Immature natural killer cell (primary cell): Measurements from ENCODE around the gene EEF1E1. TPM values are rescaled to one million over a fixed set of nuclear protein-coding genes. Genes with fewer than 3 reads are reported as not detected.
A peak's percentile ranks its signal among the peaks of the same experiment; 100 is the strongest.

Experiments
- DNase-seq, 3 donors: peaks; one replicate each; pipeline ENCODE4 v3.0.0; 2022; ENCODE audit warnings: mixed read lengths in 1 of 3
- H3K27ac Mint-ChIP-seq, 6 donors: one replicate each; pipeline ENCODE4 v1.8.0; 2020; ENCODE audit warnings: mixed read lengths in 6 of 6, mild to moderate bottlenecking in 5 of 6, inconsistent platforms in 4 of 6, moderate library complexity in 3 of 6
- H3K27me3 Mint-ChIP-seq, 3 donors: one replicate each; pipeline ENCODE4 v1.8.0; 2020 to 2021; ENCODE audit warnings: low read depth in 3 of 3, mild to moderate bottlenecking in 3 of 3, mixed read lengths in 3 of 3, moderate library complexity in 3 of 3, inconsistent platforms in 1 of 3
- H3K36me3 Mint-ChIP-seq, 3 donors: one replicate each; pipeline ENCODE4 v1.8.0; 2020; ENCODE audit warnings: mixed read lengths in 3 of 3, inconsistent platforms in 2 of 3, mild to moderate bottlenecking in 2 of 3
- H3K4me1 Mint-ChIP-seq, 2 donors: one replicate each; pipeline ENCODE4 v1.8.0; 2020; ENCODE audit warnings: inconsistent platforms in 2 of 2, mild to moderate bottlenecking in 2 of 2, mixed read lengths in 2 of 2, moderate library complexity in 1 of 2
- H3K4me3 Mint-ChIP-seq, 5 donors: one replicate each; pipeline ENCODE4 v1.8.0; 2020; ENCODE audit warnings: mild to moderate bottlenecking in 5 of 5, mixed read lengths in 5 of 5, inconsistent platforms in 3 of 5, moderate library complexity in 3 of 5
- H3K9me3 Mint-ChIP-seq, 6 donors: one replicate each; pipeline ENCODE4 v1.8.0; 2020; ENCODE audit warnings: mild to moderate bottlenecking in 6 of 6, mixed read lengths in 6 of 6, inconsistent platforms in 4 of 6, moderate library complexity in 3 of 6
- polyA plus RNA-seq, 3 donors: library from polyadenylated mRNA; unstranded; fragments of 300-500 nt; fragmentation: Illumina TruSeq; gene quantifications; one replicate each; pipeline ENCODE4 v1.2.3, GENCODE V29; 2021

Gene EEF1E1
- polyA plus RNA-seq, 3 donors from 2014 or later, result 34.2 to 94.0 (median 40.7) TPM

DNA sequence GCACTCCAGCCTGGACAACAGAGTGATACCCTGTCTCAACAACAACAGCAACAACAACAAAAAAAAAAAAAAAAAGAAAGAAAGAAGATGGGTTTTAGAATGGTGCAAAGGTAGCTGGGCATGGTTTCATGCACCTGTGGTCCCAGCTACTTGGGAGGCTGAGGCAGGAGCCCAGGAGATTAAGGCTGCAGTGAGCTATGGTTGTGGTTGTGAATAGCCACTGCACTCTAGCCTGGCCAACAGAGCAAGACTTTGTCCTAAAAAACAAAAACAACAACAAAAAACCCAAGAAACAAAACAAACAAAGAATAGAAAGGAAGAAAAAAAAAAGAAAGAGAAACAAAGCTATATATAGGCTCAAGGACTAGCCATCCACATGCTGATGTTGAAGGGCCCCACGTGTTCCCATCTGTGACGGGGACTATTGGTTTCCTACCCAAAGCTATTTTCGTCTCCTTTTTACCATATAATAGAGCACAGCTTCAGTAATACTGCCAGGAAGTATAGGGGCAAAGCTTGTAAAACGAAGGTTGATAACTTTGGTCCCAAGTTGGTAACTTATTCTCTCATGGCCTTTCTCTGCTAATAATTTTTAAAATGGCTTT, 7.9 kb upstream of the EEF1E1 start:
- no peaks in the 10 kb centered on the region for H3K4me1 Mint-ChIP-seq
- no peak overlapping the region for H3K27ac Mint-ChIP-seq
- H3K4me3 Mint-ChIP-seq, result no peak overlapping the region
- H3K27me3 Mint-ChIP-seq, result peaks cover 7 to 24% (median 14%) of the 10 kb centered on the region in 3 donors
- no peaks in the 10 kb centered on the region for H3K9me3 Mint-ChIP-seq
- DNase-seq, result no peak
- no peaks in the 10 kb centered on the region for H3K36me3 Mint-ChIP-seq

DNA sequence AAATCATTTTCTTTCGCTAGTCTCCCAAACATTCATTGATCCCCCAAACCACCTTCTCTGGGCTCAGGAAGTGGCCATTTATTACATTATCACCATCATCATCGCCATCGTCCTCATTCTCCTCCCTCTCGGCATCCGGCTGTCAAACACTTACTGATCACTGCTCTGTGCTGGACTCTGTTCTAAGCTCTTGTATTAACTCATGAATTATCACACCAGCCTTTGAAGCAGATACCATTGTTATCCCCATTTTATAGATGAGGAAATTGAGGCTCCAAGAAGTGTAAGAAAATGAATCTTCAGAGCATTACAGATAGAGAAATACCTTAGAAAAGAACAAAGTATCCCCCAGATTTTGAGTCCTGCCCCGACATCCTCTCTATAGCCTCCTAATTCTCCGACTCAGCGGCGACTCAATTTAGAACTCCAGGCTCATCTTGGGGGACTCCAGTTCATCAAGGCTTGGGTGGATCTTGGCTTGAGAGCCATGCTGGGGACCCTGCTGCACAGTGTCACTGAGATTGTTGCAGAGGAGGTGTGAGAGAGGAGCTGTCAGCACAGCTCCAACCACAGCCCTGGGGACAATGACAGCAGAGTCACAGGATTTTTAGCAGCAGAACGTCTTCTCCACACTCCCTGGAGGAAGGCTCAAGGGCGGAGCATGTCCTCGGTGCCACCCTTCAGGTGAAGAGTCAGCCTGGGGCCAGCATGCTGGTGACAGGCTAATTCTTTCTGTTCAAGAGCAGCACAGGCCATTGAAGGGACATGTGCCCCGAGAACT, 6.6 kb upstream of the EEF1E1 start:
- Mint-ChIP-seq H3K27me3 (peaks cover 7 to 27% (median 13%) of the 10 kb centered on the region in 3 donors), H3K36me3 (no peaks in the 10 kb centered on the region), H3K27ac (no peak overlapping the region), H3K9me3 (no peaks in the 10 kb centered on the region), H3K4me3 (no peak overlapping the region), H3K4me1 (no peaks in the 10 kb centered on the region)
- DNase-seq, result no peak

DNA sequence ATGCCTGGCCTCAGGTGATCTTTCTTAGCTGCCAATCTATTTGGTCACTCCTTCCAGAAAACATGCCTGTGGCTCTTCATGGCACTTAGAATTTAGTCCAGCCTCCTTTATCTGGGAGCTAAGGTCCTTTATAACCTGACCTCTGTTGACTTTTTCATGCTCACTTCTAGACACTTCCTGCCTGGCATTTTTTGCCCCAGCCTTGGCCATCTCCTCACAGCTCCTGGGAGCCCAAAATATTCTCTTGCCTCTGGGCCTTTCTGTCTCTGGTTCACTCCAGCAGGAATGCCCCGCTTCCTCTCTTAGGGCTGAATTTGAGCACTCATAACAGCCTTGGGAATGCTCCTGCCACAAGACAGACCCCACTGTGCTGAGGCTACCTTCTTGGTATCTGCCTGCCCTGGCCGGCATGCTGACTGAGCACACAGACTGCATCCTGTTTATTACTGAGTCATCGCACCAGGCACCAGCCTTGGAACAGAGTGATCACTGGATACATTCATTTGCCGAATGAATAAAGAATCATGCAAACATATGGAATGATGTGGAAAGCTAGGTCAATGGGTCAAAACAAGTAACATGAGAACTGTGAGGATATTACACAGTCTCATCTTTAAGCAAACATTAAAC, 5.8 kb upstream of the EEF1E1 start:
- H3K27ac Mint-ChIP-seq, result no peak overlapping the region
- DNase-seq, result no peak
- no peaks in the 10 kb centered on the region for H3K9me3 Mint-ChIP-seq
- H3K4me1 Mint-ChIP-seq, result no peaks in the 10 kb centered on the region
- H3K27me3 Mint-ChIP-seq, result peaks cover 7 to 27% (median 12%) of the 10 kb centered on the region in 3 donors
- H3K36me3 Mint-ChIP-seq, result no peaks in the 10 kb centered on the region
- no peak overlapping the region for H3K4me3 Mint-ChIP-seq

DNA sequence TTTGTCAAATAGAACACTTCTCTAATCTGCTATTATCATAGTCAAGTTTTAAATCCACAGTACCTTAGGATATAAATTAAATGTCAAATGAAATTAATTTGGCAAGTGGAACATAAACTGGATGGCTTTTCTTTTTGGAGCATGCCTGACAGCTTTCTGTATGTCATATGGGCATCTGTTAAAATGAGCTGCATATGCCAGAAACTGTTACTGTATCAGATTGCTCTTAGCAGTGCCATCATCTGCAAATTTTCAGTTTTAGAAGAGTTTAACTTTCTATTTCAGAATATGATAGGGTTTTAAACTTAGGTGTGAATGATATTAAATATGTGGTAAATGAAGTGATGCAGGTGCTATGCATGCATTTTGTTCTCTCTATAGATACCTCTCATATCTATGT, 3.4 kb upstream of the EEF1E1 start:
- Mint-ChIP-seq H3K9me3 (no peaks in the 10 kb centered on the region), H3K27ac (no peak overlapping the region), H3K4me3 (no peak overlapping the region), H3K27me3 (peaks cover 11 to 27% (median 13%) of the 10 kb centered on the region in 3 donors), H3K4me1 (peaks cover 15 to 21% of the 10 kb centered on the region in 2 donors), H3K36me3 (no peaks in the 10 kb centered on the region)
- no peak for DNase-seq

DNA sequence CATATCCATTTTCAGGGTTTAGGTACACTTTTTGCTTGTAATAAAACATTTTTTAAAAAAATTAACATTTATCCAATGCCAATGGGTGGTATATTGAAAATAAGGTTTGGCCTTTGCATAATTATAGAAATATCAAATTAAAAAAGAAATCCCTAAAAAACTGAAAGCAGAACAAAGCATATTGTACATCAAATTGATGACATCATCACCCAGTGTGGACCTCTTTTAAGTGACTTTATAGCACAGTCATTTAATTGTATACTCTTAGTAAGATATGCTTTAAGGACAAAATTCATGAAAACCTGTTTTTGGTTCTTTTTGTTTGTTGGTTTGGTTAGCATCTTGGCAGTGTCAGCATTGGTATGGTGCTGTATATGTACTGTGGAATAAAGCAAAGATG, 1.4 kb upstream of the EEF1E1 start:
- Mint-ChIP-seq H3K27ac (no peak overlapping the region), H3K4me3 (no peak overlapping the region), H3K9me3 (no peaks in the 10 kb centered on the region), H3K4me1 (peaks cover 21 to 28% of the 10 kb centered on the region in 2 donors), H3K36me3 (peaks cover 0 to 5% (median 0%) of the 10 kb centered on the region in 3 donors), H3K27me3 (peaks cover 11 to 23% (median 13%) of the 10 kb centered on the region in 3 donors)
- no peak for DNase-seq

DNA sequence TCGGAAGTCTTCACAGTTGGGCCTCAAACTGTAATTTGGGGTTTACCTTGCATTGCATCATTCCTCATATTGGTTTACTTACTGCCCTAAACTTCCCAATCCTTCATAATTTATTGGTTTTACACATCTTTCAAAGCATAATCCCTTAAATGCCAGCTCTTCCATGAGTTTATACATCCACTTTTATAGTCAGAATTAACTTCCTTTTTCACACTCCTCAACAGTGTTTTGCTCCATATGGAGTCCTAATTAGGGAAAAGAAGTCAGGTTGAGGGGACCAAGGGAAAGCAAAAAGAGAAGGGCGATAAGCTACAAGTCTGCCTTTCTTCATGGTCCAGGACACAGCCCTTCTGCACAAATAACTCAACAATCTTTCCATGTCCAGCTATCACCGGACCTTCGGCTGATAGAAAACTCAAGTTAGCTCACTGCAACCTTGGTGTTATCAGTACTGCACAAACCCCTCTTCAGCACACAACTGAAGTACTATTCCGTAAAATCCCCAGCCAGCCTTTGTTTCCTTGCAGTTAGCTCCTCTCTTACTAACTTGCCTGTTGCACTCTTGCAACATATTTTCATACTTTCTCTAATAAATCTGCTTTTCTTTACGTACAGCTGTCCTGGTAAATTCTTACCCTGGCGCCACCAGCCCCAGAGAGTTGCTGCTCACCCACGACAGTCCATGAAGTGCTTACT, 2.0 kb downstream of the EEF1E1 start:
- Mint-ChIP-seq H3K36me3 (peaks cover 8 to 13% (median 8%) of the 10 kb centered on the region in 3 donors), H3K4me3 (peak overlapping the region in 3 of 5 donors; percentile 6 to 42 (median 31)), H3K27ac (no peak overlapping the region), H3K9me3 (no peaks in the 10 kb centered on the region), H3K27me3 (peaks cover 3 to 7% (median 6%) of the 10 kb centered on the region in 3 donors), H3K4me1 (peaks cover 21 to 28% of the 10 kb centered on the region in 2 donors)
- DNase-seq, result no peak

DNA sequence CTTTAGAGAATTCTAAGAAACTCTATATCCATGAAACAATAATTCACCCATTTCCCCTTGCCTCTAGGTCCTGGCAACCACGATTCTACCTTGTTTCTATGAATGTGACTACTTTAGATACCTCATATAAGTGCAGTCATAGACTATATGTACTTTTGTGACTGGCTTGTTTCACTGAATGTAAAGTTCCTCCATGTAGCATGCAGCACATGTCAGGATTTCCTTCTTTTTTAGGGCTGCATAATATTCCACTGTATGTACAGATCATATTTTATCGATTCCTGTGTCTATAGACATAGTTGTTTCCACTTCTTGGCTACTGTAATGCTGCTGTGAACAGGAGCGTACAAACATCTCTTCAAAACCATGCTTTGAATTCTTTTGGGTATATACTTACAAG, 11.7 kb downstream of the EEF1E1 start:
- peaks cover 51 to 62% (median 55%) of the 10 kb centered on the region in 3 donors for H3K36me3 Mint-ChIP-seq
- no peak overlapping the region for H3K4me3 Mint-ChIP-seq
- H3K4me1 Mint-ChIP-seq, result peaks cover 1 to 12% of the 10 kb centered on the region in 2 donors
- H3K27ac Mint-ChIP-seq, result no peak overlapping the region
- DNase-seq, result no peak
- H3K9me3 Mint-ChIP-seq, result no peaks in the 10 kb centered on the region
- peaks cover 0 to 4% (median 2%) of the 10 kb centered on the region in 3 donors for H3K27me3 Mint-ChIP-seq

DNA sequence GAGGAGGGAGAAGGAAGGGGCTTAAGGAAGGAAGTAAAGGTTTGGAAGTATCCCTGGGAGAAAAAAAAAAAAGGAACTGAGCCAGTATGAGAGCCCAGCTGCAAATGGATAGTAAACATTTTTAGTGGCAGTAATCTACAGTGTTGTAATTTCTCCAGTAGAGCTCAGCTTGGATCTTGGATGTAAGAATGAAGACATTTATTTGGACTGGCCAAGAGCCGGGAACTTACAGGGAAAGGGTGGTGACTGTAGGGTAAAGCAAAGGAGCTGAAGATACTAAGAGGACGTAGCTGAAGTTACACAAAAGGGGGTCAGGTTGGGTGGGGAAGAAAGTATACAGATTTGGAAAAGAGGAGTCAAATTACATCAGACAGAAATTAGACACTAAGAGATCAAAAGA, 13.5 kb downstream of the EEF1E1 start:
- H3K4me3 Mint-ChIP-seq, result no peak overlapping the region
- peaks cover 0 to 3% (median 2%) of the 10 kb centered on the region in 3 donors for H3K27me3 Mint-ChIP-seq
- no peaks in the 10 kb centered on the region for H3K9me3 Mint-ChIP-seq
- H3K36me3 Mint-ChIP-seq, result peaks cover 51 to 53% (median 52%) of the 10 kb centered on the region in 3 donors
- H3K27ac Mint-ChIP-seq, result no peak overlapping the region
- DNase-seq, result no peak
- peaks cover 1 to 12% of the 10 kb centered on the region in 2 donors for H3K4me1 Mint-ChIP-seq

DNA sequence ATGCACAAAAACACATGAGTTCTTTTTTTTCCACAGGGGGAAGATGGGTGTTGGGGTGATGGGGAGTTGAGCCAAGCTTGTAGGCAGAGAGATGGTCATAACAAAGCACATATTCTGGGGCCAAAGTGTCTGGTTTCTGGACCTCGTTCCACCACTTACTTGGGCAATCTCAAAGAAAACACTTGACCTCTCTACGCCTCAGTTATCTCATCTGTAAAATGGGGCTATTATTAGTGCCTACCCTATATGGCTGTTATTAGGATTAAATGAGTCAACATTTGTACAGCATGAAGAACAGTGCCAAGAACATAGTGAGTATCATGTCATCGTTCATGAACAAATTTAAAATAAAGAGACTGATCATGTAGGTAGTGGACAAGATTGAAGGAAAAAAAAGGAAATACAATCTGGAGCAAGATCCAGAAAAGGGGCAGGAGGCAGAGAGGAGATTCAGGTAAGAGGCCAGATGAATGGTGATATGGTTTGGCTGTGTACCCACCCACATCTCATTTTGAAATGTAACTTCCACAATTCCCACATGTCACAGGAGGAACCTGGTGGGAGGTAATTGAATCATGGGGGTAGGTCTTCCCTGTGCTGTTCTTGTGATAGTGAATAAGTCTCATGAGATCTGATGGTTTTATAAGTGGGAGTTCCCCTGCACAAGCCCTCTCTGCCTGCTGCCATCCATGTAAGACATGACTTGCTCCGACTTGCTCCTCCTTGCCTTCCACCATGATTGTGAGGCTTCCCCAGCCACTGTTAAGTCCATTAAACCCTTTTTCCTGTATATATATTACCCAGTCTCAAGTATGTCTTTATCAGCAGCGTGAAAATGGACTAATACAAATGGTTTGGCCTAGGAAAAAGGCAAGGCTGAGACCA, 14.2 kb downstream of the EEF1E1 start:
- H3K4me3 Mint-ChIP-seq, result no peak overlapping the region
- H3K27ac Mint-ChIP-seq, result no peak overlapping the region
- H3K4me1 Mint-ChIP-seq, result peaks cover 1 to 12% of the 10 kb centered on the region in 2 donors

DNA sequence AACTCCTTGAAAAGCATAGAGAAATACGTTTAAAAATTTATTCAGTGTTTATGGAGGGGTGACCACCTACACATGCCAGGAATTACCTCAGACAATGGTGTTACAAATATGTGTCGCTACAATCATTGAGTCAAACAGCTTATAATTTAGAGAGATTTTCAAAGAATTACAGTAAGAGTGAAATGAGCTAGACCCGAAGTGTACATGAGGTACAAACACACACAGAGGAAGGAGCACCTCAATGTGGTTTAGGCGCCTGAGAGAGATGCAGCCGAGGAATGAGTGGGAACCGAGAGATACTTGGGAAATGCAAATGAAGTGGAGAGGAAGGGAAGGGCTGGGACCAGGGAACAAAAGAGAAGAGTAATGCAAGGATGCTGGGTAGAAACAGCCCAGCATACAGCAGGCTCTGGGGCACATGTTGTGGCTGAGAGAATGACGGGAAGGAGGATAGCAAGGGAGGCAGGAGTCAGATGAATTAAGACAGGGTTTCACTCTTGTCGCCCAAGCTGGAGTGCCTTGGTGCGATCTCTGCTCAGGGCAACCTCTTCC, 15.5 kb downstream of the EEF1E1 start:
- Mint-ChIP-seq H3K27me3 (peaks cover 0 to 2% (median 2%) of the 10 kb centered on the region in 3 donors), H3K4me1 (peaks cover 1 to 6% of the 10 kb centered on the region in 2 donors), H3K36me3 (peaks cover 45 to 55% (median 53%) of the 10 kb centered on the region in 3 donors), H3K27ac (peak overlapping the region in 1 of 6 donors; percentile 82), H3K9me3 (no peaks in the 10 kb centered on the region), H3K4me3 (no peak overlapping the region)
- no peak for DNase-seq

More for the DNA sequence above, 14.2 kb downstream of the EEF1E1 start:
- DNase-seq, result no peak
- Mint-ChIP-seq H3K9me3 (no peaks in the 10 kb centered on the region), H3K36me3 (peaks cover 51 to 57% (median 56%) of the 10 kb centered on the region in 3 donors), H3K27me3 (peaks cover 0 to 2% (median 2%) of the 10 kb centered on the region in 3 donors)

DNA sequence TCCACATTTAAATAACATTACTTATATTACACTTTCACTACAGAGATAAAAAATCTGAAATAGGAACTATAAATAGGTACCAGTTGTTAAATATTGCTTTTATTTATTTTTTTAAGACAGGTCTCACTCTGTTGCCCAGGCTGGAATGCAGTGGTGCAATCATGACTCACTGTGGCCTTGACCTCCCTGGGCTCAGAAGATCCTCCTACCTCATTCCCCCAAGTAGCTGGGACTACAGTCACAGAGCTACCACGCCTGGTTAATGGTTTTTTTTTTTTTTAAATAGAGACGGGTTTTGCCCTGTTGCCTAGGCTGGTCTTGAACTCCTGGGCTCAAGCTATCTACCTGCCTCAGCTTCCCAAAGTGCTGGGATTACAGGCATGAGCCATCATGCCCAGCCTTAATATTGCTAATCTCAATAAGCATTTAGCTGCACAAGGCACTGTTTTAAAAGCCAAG, 17.3 kb downstream of the EEF1E1 start:
- Mint-ChIP-seq H3K36me3 (peaks cover 30 to 42% (median 42%) of the 10 kb centered on the region in 3 donors), H3K27ac (no peak overlapping the region), H3K9me3 (no peaks in the 10 kb centered on the region), H3K4me1 (peaks cover 1 to 6% of the 10 kb centered on the region in 2 donors), H3K4me3 (no peak overlapping the region), H3K27me3 (peaks cover 0 to 2% (median 2%) of the 10 kb centered on the region in 3 donors)
- no peak for DNase-seq

DNA sequence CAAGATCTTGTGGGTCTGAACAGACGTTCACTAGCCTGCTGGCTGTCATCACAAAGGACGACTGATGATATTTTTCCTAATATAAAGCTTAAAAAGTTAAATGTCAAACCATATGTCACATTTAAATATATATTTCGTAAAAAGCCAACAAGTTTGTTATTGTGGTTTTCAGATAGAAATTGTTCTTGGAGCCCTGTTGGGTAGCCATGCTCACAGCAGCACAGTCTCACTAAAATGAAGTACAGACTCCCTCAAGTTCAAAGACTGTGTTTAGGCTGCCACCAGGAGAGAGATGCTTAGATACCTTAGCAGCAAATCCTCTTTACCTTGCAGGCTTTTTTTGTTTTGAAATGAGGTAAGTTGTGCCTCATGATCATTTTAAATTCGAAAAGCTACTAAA, 17.8 kb downstream of the EEF1E1 start:
- Mint-ChIP-seq H3K4me1 (peaks cover 1 to 6% of the 10 kb centered on the region in 2 donors), H3K27me3 (peaks cover 0 to 2% (median 2%) of the 10 kb centered on the region in 3 donors), H3K9me3 (no peaks in the 10 kb centered on the region), H3K27ac (no peak overlapping the region), H3K36me3 (peaks cover 32 to 40% (median 38%) of the 10 kb centered on the region in 3 donors), H3K4me3 (no peak overlapping the region)
- DNase-seq, result no peak
